Natural killer cell (primary cell): ENCODE data around the gene RPL22. TPM values are rescaled to one million over a fixed set of nuclear protein-coding genes. Genes with fewer than 3 reads are reported as not detected.

Source experiments
- ATAC-seq, 3 donors: fragments of 150-1000 bp in 2 of 3; fragments of 200-7000 bp in 1 of 3; cut with Tn5 transposase; 1 replicate in 1 of 3; 2 replicates in 2 of 3; pipeline ENCODE4 v1.10.0; 2021; ENCODE audit warnings: mild to moderate bottlenecking in 2 of 3, moderate library complexity in 2 of 3
- DNase-seq, 2 donors: peaks; one replicate each; pipeline versions ENCODE4 v3.0.0 to v3.0.0-alpha.2; 2013 to 2021; ENCODE audit warnings: mixed read lengths in 1 of 2
- H3K27ac ChIP-seq: one replicate; pipeline ENCODE4 v1.5.1; 2013; ENCODE audit warnings: mild to moderate bottlenecking, low read length
- H3K27me3 ChIP-seq: one replicate; pipeline ENCODE4 v1.6.1; 2013; ENCODE audit warnings: low read length; ENCODE audit not compliant: control insufficient read depth, insufficient read depth
- H3K36me3 ChIP-seq: one replicate; pipeline ENCODE4 v1.6.1; 2013; ENCODE audit warnings: low read length; ENCODE audit not compliant: control insufficient read depth, insufficient read depth
- H3K4me1 ChIP-seq: one replicate; pipeline ENCODE4 v1.6.1; 2013; ENCODE audit warnings: low read length; ENCODE audit not compliant: control insufficient read depth, insufficient read depth
- H3K4me3 ChIP-seq: one replicate; pipeline ENCODE4 v1.5.1; 2013; ENCODE audit warnings: low read length
- H3K9me3 ChIP-seq: one replicate; pipeline ENCODE4 v1.6.1; 2013; ENCODE audit warnings: low read length; ENCODE audit not compliant: control insufficient read depth, insufficient read depth
- H3K27ac Mint-ChIP-seq, 2 donors: one replicate each; pipeline ENCODE4 v1.8.0; 2022; ENCODE audit warnings: mild to moderate bottlenecking in 2 of 2, mixed read lengths in 2 of 2, moderate library complexity in 1 of 2
- H3K27me3 Mint-ChIP-seq, 2 donors: one replicate each; pipeline ENCODE4 v1.8.0; 2022; ENCODE audit warnings: low read depth in 2 of 2, mixed read lengths in 2 of 2
- H3K36me3 Mint-ChIP-seq: one replicate; pipeline ENCODE4 v1.8.0; 2022; ENCODE audit warnings: mixed read lengths
- H3K4me1 Mint-ChIP-seq, 2 donors: one replicate each; pipeline ENCODE4 v1.8.0; 2022; ENCODE audit warnings: mixed read lengths in 2 of 2
- H3K4me3 Mint-ChIP-seq: one replicate; pipeline ENCODE4 v1.8.0; 2022; ENCODE audit warnings: mild to moderate bottlenecking, moderate library complexity, mixed read lengths
- H3K9me3 Mint-ChIP-seq, 2 donors: one replicate each; pipeline ENCODE4 v1.8.0; 2022; ENCODE audit warnings: mixed read lengths in 2 of 2
- WGBS: methylation state at CpG from one replicate; pipeline ENCODE4 v1.1.7; 2013; ENCODE audit warnings: missing lambda C conversion rate; ENCODE audit not compliant: insufficient coverage; 5-methylcytosine and 5-hydroxymethylcytosine counted together
- intact Hi-C: fragments of 100-400 bp; cut with micrococcal nuclease; formaldehyde crosslinking; loops from one replicate; pipeline ENCODE4 v1.14.2; 2022
- total RNA-seq, 4 donors: library from RNA; stranded (reverse); fragments of 120-200 nt in 1 of 4; gene quantifications; one replicate each; pipeline versions ENCODE4 v1.2.3 to v1.2.4, GENCODE V29; 2013 to 2022
- TF ChIP-seq, protein P1 (sequence below): fragments of 200-600 bp; IDR thresholded peaks from one replicate; pipeline ENCODE4 v1.8.0; 2022; ENCODE audit warnings: antibody characterized with exemption

The RPL22 gene
- total RNA-seq, 3 donors from 2014 or later (not counting 1 experiment from before 2014, with no cell fraction given): 210 to 239 (median 228) TPM

DNA sequence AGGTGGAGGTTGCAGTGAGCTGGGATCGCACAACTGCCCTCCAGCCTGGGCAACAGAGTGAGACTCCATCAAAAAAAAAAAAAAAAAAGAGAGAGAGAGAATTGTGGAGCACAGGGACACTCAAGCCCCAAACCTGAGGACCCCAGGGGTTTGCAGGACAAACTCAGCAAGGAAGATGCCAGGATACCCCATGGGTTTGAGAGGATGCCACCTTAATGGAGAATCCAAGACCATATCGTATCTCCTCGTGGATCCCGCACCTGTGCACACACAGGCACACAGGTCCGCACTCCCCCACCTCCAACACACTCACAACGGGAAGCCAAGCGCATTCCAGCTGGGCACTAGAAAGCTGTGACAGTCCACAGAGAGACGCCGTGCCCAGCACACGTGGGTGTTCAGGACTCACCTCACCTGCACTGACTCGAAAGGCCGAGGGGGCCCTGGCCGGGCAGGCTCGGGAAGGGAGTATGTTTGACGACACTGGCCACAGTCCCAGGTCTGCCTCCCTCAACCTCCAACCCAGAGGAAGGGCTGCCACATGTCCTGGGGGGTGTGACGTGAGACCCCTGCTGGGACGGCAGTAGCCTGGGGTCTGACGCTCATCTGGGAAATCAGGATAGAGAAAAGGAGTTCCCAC is 30.3 kb downstream of the RPL22 start:
- H3K27me3 ChIP-seq: no peaks in the 10 kb centered on the region
- H3K9me3 ChIP-seq: no peaks in the 10 kb centered on the region
- Mint-ChIP-seq H3K4me1 (no peaks in the 10 kb centered on the region), H3K9me3 (no peaks in the 10 kb centered on the region), H3K4me3 (no peak overlapping the region), H3K27me3 (peaks cover 0 to 9% of the 10 kb centered on the region in 2 donors), H3K36me3 (no peaks in the 10 kb centered on the region), H3K27ac (no peak overlapping the region)
- H3K36me3 ChIP-seq: no peaks in the 10 kb centered on the region
- no peak for DNase-seq
- no peak overlapping the region for H3K27ac ChIP-seq
- no peaks in the 10 kb centered on the region for H3K4me1 ChIP-seq
- ATAC-seq: no peak
- intact Hi-C loops: no loop called here
- WGBS: 87% methylated on average over 18 of the region's 18 CpGs
- H3K4me3 ChIP-seq: no peak overlapping the region
- TF ChIP-seq, protein P1, sequence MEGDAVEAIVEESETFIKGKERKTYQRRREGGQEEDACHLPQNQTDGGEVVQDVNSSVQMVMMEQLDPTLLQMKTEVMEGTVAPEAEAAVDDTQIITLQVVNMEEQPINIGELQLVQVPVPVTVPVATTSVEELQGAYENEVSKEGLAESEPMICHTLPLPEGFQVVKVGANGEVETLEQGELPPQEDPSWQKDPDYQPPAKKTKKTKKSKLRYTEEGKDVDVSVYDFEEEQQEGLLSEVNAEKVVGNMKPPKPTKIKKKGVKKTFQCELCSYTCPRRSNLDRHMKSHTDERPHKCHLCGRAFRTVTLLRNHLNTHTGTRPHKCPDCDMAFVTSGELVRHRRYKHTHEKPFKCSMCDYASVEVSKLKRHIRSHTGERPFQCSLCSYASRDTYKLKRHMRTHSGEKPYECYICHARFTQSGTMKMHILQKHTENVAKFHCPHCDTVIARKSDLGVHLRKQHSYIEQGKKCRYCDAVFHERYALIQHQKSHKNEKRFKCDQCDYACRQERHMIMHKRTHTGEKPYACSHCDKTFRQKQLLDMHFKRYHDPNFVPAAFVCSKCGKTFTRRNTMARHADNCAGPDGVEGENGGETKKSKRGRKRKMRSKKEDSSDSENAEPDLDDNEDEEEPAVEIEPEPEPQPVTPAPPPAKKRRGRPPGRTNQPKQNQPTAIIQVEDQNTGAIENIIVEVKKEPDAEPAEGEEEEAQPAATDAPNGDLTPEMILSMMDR: no peak

DNA sequence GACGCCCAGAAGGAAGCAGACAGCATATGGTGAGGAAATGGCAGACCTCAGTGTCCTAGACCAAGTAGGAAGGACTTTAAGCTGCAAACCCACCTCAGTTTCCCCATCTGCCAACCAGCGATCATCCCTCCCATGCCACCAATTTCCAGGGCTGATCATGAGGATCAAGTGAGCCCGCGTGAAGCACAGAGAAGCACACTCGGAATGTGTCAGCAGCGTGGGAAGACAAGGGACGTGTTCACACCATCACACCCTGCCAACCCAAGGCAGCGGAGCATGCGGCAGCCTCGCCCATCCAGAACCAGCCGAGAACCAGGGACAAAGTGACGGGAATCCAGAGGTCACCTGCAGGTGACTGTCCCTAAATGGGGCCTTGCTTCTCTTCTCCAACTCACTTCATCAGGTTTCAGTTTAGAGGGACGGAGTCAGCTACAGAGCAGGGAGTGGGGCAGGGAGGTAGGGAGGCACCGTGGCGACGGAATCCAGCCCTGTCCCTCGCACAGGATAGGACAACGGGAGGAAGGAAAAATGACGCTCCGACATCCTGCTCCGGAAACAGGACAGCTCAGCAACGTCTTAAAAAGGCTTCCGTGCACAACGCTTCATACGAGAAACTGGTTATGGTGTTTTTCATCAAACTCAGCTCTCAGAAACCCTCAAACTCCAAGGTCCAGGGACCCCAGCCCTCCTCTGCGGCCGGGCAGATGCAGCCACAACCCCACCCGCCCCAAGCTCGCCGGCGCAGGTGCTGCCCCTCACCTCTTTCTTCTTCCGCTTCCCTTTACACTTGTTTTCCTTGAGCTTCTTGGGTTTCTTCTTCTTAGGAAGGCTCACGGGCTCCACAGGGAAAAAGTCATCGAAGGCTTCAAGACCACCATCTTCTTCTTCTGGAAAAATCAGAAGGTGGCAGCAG is 31.7 kb downstream of the RPL22 start:
- TF ChIP-seq, protein P1: no peak
- H3K4me3 Mint-ChIP-seq: no peak overlapping the region
- no peaks in the 10 kb centered on the region for H3K36me3 Mint-ChIP-seq
- Histone ChIP-seq H3K4me3 (no peak overlapping the region), H3K4me1 (no peaks in the 10 kb centered on the region), H3K27ac (no peak overlapping the region), H3K36me3 (no peaks in the 10 kb centered on the region), H3K27me3 (no peaks in the 10 kb centered on the region), H3K9me3 (no peaks in the 10 kb centered on the region)
- no peaks in the 10 kb centered on the region for H3K4me1 Mint-ChIP-seq
- WGBS: 80% methylated on average over 34 of the region's 34 CpGs
- DNase-seq (no peak), ATAC-seq (no peak)
- H3K27ac Mint-ChIP-seq: no peak overlapping the region
- intact Hi-C loops: no loop called here
- H3K27me3 Mint-ChIP-seq: peaks cover 0 to 9% of the 10 kb centered on the region in 2 donors
- no peaks in the 10 kb centered on the region for H3K9me3 Mint-ChIP-seq

DNA sequence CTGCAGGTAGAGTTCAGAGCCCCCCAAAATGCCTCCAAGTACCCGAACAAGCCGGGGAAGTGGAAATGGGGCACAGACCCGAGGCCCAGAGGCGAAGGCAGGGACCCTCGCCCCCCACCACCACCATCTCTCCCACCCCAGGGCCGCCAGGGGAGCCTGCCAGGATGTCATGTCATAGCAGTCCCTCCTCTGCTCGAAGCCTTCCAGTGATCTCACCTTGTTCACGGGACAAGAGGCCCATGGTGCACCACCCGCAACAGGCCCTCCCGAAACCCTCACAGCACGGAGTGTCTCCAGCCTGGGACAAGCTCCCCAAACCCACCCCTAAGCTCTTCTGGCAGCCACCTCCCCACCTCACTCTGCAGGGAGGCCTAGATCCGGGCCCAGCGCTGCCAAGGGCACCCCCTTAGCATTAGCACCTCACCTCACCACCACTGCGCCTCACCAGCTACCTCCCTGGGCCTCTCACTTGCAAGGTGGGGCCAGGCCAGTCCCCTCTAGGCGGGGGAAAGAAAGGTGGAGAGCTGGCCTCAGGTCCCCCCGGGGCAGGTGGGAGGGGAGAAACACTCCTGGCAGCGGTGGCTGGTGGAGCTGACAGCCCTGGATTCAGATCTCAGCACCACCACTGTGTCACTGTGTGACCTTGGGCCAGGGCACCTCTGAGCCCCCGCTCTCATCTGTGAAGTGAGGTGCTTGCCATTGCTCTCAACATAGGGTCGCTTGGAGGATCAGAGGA is 32.6 kb downstream of the RPL22 start:
- Histone ChIP-seq H3K27me3 (no peaks in the 10 kb centered on the region), H3K9me3 (no peaks in the 10 kb centered on the region), H3K4me1 (no peaks in the 10 kb centered on the region), H3K27ac (no peak overlapping the region), H3K36me3 (no peaks in the 10 kb centered on the region), H3K4me3 (no peak overlapping the region)
- no peaks in the 10 kb centered on the region for H3K4me1 Mint-ChIP-seq
- TF ChIP-seq, protein P1: no peak
- no peak overlapping the region for H3K27ac Mint-ChIP-seq
- DNase-seq (no peak), ATAC-seq (no peak)
- 78% methylated on average over 19 of the region's 19 CpGs for WGBS
- no peaks in the 10 kb centered on the region for H3K36me3 Mint-ChIP-seq
- no peaks in the 10 kb centered on the region for H3K9me3 Mint-ChIP-seq
- H3K4me3 Mint-ChIP-seq: no peak overlapping the region
- intact Hi-C loops: no loop called here
- peaks cover 0 to 9% of the 10 kb centered on the region in 2 donors for H3K27me3 Mint-ChIP-seq
